Measurements from ENCODE around the gene MB21D2.

The MB21D2 gene

DNA sequence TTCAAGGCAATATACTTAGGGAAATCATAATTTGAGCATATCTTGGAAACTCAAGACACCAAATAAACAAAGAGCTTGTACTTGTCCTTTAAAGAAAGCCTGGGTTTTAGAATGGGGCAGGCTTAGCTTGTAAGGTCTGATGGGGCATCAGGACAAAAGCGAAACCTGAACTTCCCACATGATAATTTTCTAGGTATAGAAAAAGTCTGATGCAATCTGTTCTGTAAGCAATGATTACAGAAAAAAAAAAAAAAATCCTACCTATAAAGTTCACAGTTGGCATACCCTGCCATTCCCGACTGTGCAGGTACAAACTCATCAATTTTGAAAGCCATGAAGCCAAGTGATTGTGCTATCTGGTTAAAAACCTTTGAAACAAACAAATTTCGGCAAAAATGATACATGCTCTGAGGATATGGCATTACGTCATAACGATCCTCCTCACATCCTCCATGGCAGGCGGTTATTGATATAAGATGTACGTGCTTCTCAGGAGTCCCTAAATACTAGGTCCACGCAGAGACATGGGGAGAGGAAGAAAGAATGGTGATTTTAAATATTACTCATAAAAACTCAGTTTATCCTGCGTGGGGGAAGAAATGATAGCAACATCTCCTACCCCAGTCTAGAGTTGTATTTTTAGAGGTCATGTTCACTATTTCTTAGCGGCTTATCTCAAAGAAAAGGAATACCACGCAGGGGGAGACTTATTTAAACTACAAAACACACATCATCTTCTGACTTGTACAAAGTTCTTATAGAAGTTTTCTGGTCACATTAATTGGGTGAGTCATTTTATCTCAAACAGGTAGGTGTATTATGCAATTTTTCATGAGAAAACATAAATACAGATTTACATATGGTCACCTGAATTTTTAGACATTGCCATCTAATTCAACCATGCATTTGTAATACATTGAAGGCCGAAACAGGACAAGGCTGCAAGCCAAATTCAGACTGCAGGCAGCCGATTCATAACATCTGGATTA is 27.0 kb downstream of the MB21D2 start:
- DNase-seq (ENCODE audit: low spot score): no peak

DNA sequence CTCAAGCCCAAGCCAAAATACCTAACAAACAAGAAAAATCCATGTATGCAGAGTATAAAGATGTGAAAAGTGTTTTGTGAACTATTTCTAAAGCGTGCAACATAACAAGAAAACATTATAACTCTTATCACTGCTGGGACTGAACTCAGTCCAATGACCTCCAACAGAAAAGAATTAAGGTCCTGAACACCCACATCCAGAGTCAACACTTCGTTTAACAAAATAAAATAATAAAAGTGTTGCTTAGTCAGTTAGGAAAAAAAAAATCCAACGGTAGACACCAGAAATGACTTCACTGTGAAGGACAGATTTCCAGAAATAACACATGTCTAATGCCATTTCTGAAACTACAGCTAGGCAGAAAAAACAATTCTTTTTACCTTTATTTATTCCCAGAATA is 28.0 kb downstream of the MB21D2 start:
- DNase-seq (ENCODE audit: low spot score): no peak

DNA sequence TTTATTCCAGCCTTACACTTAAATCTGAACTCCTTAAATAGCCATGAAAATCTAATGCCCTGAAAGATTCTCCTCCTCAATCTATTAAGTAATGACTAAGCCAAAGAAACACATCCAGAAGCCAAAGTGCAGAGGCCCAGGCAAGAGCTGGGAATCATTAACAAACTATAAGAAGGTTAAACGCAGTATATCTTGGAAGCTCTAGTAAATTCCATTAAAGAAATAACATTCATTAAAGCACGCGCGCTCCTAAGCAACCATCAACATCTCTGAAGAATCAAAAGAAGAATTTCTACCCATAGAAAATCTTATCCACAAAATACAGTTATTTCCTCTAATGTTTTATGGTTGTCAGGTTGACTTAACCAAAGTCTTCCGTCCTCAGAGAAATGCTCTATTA is 29.5 kb downstream of the MB21D2 start:
- DNase-seq (ENCODE audit: low spot score): no peak

DNA sequence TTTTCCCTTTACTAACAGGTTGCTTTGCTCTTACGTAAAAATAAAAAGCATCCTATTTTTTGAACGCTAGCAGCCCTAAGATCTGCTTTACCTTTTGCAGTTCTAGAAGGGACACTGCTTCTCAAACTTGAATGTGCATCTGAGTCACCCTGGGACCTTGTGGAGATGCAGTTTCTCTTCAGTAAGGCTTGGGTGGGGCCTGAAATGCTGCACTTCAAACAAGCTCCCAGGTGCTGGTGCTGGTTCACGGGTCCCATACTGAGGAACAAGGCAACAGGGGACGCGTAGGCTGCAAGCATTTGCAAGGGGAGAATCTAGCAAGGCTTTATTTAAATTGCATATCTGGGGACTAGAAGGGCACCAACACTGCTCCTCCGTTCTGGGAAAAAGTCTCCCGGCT is 30.0 kb downstream of the MB21D2 start:
- no peak for DNase-seq (ENCODE audit: low spot score)

- no peak for DNase-seq (ENCODE audit: low spot score)
Measured at GRCh38 chr3:192887047-192887446, 30.6 kb downstream of the MB21D2 start.

DNA sequence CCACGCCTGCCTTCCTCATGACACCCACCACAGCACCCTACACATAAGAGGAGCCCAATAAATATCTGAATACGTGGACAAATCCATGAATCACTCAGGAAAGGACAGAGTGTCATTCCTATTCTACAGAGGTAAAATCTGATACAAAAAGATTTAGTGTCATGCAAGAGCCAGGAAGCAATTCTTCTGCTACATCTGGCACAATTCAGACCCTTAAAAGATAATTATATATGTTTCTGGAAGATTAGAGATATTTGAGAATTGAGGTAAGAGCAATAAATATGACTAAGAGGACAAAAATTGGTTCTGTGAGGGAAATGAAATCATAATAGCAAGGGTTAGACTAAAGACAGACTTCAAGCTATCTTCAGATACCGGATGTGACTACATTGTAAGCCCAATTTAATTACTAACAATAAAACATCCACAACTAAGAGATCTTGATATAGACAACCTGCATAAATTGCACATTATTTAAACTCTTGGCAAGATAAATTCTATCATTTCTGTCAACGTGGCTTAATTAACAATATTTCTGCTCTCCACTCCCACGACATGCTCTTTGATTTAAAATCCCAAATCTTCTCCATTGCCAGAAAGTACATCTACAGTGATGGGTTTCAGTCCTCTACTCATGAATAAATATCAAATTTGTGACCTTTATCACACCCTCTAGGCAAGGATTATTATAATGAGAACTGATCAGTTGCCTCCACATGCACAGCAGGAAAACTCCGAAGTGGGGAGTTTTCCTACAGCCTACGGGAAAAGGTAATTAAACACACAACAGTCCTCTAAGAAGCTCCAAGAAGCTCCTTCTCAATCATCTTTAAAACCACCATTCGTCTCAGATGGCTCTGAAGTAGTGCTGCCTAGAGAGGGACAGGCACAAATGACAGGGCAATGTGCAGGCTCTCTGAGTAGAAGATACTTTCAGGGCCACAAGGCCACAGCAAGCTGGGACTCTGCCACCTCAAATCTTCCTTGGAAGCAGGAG is 32.6 kb downstream of the MB21D2 start:
- DNase-seq (ENCODE audit: low spot score): no peak

- no peak for DNase-seq (ENCODE audit: low spot score)
Measured at GRCh38 chr3:192883512-192883911, 34.1 kb downstream of the MB21D2 start.

GRCh38 chr3:192881159-192881786 is 36.4 kb downstream of the MB21D2 start:
- DNase-seq (ENCODE audit: low spot score): no peak

- no peak for DNase-seq (ENCODE audit: low spot score)
Measured at GRCh38 chr3:192880313-192880712, 37.3 kb downstream of the MB21D2 start.

GRCh38 chr3:192879346-192880031 is 38.2 kb downstream of the MB21D2 start:
- DNase-seq (ENCODE audit: low spot score): no peak

GRCh38 chr3:192875971-192876565 is 41.6 kb downstream of the MB21D2 start:
- DNase-seq (ENCODE audit: low spot score): no peak

GRCh38 chr3:192870822-192871221 is 46.8 kb downstream of the MB21D2 start:
- DNase-seq (ENCODE audit: low spot score): no peak

- no peak for DNase-seq (ENCODE audit: low spot score)
Measured at GRCh38 chr3:192869131-192870031, 48.3 kb downstream of the MB21D2 start.

DNA sequence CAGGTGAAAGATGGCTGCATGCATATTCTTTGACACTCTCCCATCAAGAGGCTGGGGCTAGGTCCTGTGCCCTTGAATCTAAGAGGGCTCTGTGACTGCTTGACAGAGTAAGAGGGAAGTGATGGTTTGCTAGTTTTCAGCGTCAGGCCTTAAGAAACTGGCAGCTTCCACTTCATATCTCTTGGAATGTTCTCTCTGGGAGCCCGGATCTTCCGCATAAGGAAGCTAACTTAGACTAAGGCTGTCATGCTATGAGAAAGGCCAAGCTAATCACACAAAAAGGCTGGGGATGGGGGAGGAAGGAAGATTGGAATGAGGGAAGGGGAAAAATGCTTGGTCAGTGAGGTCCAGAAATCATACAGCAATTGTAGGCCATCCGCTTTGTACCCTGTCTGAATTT is 50.0 kb downstream of the MB21D2 start:
- DNase-seq (ENCODE audit: low spot score): no peak

GRCh38 chr3:192866804-192867203 is 50.9 kb downstream of the MB21D2 start:
- no peak for DNase-seq (ENCODE audit: low spot score)

DNA sequence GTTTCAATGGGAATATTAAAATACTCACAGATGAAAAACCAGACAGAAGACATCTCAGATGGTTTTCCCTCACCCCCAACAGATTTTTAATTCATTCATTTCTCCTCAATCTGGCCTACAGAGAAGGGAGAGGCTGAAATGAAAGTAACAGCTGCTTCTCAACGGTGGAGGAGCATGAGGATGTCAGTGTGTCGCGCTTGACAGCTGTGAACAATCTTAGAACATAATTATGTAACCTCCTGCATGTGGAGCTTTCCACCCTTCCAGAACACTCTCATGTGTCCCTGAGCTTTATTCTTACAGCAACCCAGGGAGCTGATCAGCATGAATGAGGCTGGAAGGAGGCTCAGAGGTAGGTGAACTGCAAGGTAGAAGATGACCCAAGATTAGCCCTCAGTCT is 52.7 kb downstream of the MB21D2 start:
- no peak for DNase-seq (ENCODE audit: low spot score)

GRCh38 chr3:192863091-192863420 is 54.6 kb downstream of the MB21D2 start:
- no peak for DNase-seq (ENCODE audit: low spot score)

DNA sequence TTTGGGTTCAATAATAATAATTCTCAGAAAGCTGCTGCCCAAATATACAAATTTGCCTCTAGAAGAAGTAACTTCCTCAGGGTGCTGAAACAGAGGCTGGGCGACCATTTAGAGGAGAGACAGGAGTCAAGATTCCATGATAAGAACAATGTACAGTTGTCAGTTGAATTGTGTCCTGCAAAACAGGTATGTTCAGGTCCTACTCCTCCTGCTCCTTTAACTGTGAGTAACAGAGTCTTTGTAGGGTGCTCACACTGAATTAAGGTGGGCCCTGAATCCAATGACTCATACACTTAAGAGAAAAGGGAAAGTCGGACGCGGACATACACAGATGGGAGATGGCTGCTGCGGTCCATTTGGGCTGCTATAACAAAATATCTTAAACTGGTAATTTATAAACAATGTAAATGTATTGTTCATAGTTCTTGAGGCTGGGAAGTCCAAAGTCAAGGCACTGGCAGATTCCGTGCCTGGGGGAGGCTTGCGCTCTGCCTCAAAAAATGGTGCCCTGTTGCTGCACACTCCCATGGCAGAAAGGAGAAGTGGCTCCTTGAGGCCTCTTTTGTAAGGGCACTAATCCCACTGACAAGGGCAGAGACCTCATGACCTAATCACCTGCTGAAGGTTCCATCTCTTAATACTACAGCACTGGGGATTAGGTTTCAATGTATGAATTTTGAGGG is 55.1 kb downstream of the MB21D2 start:
- no peak for DNase-seq (ENCODE audit: low spot score)

GRCh38 chr3:192861972-192862371 is 55.7 kb downstream of the MB21D2 start:
- no peak for DNase-seq (ENCODE audit: low spot score)

DNA sequence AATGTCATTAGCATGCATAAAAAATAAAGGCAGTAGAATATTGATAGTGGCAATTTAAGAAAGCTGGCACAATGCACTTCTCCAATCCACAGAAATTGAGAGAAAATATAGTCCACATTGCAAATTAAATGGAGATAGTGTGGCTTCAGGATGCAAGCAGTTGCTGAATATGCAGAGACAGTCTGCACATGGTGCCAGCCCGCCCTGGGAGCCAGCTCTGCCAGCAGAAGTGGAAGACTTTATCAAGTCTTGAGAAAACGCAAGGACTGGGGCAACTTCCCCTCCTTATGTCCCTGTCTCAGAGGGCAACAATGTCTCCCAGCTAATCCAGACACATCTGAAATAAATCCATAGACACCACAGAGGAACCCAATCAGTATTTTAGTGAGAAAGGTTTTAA is 57.2 kb downstream of the MB21D2 start:
- no peak for DNase-seq (ENCODE audit: low spot score)
